GM18907 (cell line): ENCODE measurements around the gene CTNND1.
"Not testable (repeated sequence)": the region's sequence is repeated elsewhere in the genome, so short reads cannot be mapped to it uniquely, and the experiment has no call there.

Experiments
- ATAC-seq: cut with Tn5 transposase; IDR thresholded peaks from one replicate; pipeline ENCODE4 v1.9.1; 2021; ENCODE audit warnings: mild to moderate bottlenecking, moderate library complexity; ENCODE audit not compliant: unreplicated experiment

The CTNND1 gene

GRCh38 chr11:57761301-57762234, at the start of gene CTNND1:
Gene CTNND1 (plus strand): TSS chr11:57761802. CDS start chr11:57791479, 29,677 bp downstream.
- ATAC-seq: peak; percentile 94

- ATAC-seq: peak; percentile 94
Measured at GRCh38 chr11:57712256-57713150, 49.1 kb upstream of the CTNND1 start, which contains the start of gene TMX2. Gene TMX2 (plus strand): TSS chr11:57712593. CDS start chr11:57712619, 26 bp downstream.

GRCh38 chr11:57713835-57714234, 47.8 kb upstream of the CTNND1 start:
- ATAC-seq: no peak

GRCh38 chr11:57716726-57717125, 44.9 kb upstream of the CTNND1 start:
- not testable (repeated sequence) for ATAC-seq

DNA sequence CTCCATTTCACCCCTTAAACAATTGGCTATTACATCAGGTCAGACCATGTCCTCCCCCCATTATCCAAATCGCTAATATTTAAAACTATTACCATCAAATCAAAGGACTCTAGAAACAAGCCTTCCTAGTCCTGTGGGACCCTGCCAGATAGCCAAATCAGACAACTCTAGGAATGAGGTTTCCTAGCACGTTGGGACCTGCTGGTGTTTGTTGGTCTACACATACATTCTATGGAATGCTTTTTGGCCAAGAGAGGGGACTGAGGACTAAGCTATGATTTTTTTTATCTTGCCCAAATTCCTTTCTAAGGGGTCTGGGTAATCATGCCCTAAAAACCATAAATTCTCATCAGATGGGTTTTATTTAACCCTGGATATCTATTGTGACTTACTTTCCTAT, 34.4 kb upstream of the CTNND1 start:
- ATAC-seq: no peak

- ATAC-seq: no peak
Measured at GRCh38 chr11:57728829-57729228, 32.8 kb upstream of the CTNND1 start.

- no peak for ATAC-seq
Measured at GRCh38 chr11:57729479-57729878, 32.1 kb upstream of the CTNND1 start.

DNA sequence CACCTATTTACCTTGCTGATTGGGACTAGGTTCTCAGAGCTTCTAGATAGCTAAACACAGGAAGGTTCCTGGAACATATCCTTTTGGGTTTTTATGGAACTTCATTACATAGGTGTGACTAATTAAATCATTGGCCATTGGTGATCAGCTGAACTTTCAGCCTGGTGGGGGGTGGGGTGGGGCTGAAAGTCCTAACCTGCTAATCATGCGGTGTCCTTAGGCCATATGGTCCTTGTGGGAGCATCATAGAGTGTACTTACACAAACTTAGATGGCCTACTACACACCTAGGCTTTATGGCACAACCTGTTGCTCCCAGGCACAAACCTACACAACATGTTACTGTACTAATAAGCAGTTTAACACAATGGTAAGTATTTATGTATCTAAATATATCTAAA, 28.9 kb upstream of the CTNND1 start:
- ATAC-seq: no peak

DNA sequence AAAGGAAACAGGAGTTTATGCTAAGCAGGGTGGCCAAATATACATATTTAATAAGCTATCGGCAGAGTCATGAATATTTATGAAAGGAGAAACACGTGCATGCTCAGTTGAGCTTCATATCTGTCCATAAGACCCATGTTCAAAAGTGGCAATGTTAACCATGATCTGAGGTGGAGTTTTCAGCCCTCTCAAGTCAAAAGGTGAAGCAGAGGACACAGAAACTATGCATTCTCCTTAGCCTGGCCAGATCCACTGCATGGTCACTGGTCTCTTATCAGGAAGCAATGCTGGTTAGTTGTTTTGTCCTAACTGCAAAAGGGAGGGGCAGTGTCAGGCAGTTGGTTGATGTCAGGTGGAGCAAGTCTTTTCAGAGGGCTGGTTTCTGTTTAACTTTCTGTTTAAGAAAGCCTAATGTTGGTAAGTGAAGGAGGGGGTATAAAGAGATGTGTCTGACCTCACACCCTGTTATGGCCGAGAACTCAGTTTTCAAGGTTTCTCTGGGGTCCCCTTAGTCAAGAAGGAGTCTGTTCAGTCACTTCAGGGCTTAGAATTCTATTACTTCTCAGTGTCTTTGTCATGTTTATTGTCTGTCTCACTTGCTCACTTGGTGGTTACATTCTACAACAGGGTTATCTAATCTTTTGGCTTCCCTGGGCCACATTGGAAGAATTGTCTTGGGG, 25.8 kb upstream of the CTNND1 start:
- ATAC-seq: no peak

- ATAC-seq: peak; percentile 93
Measured at GRCh38 chr11:57741132-57742086, 20.2 kb upstream of the CTNND1 start, which contains the start of gene SELENOH. Gene SELENOH (plus strand): TSS chr11:57741491. CDS start chr11:57741596, 105 bp downstream.

GRCh38 chr11:57742087-57742452, 19.5 kb upstream of the CTNND1 start:
- ATAC-seq: no peak

DNA sequence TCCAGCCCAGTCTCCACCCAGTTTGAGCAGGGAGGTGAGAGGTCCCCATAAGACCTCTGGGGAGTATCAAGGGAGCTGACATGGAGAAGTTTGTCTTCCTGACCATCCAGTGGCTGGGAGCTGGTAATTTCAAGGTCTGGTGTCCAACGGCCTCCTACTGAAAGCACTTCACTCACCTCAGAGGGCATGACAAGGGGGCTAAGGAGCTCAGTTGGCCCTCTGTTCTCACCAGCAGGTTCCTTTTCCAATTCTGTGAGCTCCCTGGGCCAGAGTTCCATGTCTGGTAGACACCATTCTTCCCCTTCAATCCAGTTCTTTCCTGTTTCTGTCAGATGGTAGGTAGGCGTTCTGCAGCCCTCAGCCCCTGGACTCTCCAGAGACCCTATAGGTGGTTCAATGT, 17.2 kb upstream of the CTNND1 start:
- ATAC-seq: no peak

DNA sequence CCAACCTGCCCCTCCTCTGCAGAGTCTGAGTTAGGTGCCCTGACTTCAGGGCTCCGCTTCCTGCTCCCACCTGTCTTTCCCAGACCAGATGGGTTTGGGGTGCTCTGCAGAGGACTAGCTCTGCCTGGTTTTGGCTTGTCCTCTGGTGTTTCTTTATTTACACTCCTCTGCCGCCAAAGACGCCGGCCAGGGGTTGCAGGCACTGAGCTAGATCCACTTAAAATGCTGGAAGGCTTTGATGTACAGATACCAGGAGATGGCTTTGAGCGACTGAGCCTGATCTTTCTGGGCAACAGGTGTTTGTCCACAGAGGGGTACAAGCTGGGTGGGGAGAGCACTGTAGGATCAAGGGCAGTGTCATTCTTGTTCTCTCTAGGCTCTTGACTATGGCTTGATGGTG, 16.4 kb upstream of the CTNND1 start:
- no peak for ATAC-seq

- no peak for ATAC-seq
Measured at GRCh38 chr11:57746920-57747319, 14.7 kb upstream of the CTNND1 start.

DNA sequence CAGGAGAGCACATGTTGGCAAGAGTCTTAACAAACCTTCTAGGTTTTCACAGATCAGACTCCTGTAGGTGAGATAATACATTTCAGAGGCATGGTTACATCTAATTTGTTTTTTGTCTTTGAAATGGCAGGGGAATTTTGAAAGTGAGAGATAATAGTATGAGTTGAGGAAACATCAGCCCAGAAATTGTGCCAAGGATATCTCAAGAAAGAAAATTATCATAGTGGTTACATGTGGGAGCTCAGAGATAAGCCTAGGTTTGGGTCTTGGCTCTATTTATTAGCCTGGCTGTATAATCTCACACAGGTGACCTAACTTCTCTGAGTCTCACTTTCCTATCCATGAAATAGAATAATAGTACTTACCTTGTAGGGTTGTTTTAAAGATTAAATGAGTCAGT, 10.4 kb upstream of the CTNND1 start:
- no peak for ATAC-seq

- no peak for ATAC-seq
Measured at GRCh38 chr11:57751676-57752253, 9.8 kb upstream of the CTNND1 start, which contains the start of gene BTBD18. Gene BTBD18 (minus strand): TSS chr11:57751819. CDS start chr11:57751188, 631 bp downstream.

DNA sequence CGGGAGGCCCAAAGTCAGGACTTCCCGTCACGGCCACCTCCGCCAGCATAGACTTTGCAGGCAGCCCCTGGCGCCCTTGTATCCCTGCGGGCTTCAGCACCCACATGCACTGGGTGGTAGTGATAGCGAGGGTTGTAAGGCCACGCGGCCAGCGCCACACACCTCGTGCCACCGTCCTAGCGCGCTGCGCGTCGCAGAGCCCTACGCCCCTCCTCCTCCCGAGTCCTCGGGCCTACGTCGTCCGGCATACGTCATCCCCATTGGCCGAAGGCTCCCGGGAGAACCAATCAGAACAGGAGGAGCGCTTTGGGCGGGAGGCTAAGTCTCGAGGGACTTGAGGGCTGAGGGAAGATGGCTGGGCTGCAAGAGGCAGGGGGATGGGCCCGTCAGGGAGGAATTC, 8.6 kb upstream of the CTNND1 start:
- no peak for ATAC-seq

GRCh38 chr11:57758174-57758573, 3.4 kb upstream of the CTNND1 start:
- ATAC-seq: no peak

- no peak for ATAC-seq
Measured at GRCh38 chr11:57762235-57762861, 746 bp downstream of the CTNND1 start.
